AG20443 (cell line): ENCODE results near the gene ITGA11.

Source experiments
- DNase-seq: peaks from one replicate; pipeline ENCODE4 v3.0.0; 2012; ENCODE audit warnings: low spot score, mixed read lengths

The ITGA11 gene

DNA sequence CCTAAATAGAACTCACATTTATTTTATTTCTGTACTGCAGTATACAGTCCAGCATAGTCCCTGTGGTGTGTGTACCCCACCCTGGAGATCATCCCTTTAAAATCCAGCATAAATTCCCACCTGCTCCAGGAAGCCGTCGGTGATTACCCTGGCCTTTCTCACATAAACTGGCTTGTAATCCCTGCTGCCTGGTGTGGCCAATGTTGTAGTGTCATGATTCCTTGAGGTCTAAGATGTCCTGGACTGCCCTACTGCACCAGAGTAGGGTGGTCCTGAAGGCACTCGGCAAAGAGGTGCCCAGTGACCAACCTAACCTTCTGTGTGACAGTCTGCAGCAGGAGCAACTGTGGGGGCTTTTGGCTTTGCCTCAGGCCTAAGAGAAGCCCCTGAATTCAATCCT, 58.9 kb downstream of the ITGA11 start:
- no peak for DNase-seq

DNA sequence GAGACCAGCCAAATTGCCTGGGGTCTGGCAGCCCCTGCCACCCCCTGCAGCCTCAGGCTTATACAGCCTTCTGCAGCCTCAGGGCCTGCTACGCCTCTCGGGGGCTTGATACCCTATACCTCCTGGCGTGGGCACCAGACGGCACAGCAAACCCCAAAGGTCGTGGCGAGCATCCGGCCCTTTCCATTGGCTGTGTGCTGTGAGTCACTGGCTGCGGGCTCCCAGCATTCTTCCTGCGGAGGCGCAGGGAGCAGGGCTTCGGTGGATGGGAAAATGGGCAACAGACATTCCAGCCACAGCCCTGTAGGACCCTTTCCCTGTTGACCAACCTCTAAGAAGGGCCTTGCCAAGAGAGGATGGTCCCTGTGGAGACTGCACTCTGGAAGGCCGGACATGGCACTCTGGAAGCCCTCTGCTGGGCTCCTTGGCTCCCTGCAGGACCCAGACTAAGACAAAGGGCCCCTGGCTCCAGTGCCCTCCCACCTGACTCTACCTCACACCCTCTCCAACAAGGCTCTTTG, 59.6 kb downstream of the ITGA11 start:
- no peak for DNase-seq

GRCh38 chr15:68371851-68372250, 60.1 kb downstream of the ITGA11 start:
- DNase-seq = no peak

GRCh38 chr15:68371160-68371559, 60.8 kb downstream of the ITGA11 start:
- no peak for DNase-seq

DNA sequence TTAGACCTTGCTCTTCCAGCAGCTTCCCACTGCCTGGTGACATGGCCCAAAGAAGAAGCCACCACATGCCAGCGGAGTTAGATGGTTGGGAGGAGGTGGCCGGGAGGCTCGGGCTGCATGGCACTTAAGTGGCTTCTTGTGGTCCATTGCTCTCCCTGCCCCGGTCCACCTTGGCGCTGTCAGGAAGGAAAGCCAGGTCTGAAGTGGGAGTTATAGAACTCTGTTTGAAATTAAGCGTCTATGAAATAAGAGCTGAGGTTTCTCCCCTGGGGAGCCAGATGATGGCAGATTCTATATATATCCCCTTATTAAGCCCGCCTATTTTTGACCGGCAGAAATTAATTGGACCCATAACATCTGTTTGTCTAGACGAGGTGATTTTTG, 61.2 kb downstream of the ITGA11 start:
- DNase-seq = no peak

DNA sequence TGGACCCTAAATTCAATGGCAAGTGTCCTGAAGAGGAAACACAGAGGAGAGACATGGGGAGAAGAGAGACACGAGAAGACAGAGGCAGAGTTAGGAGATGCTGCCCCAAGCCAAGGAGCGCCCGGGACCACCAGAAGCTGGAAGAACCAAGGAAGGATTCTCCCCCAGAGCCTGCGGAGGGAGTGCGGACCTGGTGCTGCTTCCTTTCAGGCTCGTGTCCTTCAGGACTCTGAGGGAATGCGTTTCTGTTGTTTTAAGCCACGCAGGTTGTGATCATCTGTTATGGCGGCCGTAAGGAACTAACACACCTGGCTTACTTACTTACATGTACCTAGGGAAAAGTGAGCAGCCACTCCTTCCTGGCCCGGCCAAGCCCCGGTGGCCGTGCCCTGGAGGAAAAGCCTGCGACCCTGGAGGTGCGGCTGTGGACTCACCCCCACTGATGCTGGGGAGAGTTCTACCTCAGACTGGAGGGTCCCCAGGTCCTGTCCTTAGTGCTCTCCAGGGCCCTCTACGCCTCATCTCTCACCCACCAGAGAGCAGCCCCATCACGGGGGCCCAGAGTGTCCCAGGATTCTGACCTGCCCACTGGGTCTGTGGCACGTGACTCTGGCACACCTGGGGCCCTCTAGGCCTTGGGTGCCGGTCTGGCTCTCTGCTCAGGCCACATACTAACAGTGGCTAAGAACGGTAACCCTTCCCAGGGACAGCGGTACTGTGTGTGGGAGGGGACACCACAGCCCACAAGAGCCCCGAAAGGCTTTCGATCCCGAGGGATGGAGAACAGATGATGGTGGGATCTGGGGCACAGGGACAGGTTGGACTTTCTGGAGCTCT, 61.8 kb downstream of the ITGA11 start:
- DNase-seq = no peak

DNA sequence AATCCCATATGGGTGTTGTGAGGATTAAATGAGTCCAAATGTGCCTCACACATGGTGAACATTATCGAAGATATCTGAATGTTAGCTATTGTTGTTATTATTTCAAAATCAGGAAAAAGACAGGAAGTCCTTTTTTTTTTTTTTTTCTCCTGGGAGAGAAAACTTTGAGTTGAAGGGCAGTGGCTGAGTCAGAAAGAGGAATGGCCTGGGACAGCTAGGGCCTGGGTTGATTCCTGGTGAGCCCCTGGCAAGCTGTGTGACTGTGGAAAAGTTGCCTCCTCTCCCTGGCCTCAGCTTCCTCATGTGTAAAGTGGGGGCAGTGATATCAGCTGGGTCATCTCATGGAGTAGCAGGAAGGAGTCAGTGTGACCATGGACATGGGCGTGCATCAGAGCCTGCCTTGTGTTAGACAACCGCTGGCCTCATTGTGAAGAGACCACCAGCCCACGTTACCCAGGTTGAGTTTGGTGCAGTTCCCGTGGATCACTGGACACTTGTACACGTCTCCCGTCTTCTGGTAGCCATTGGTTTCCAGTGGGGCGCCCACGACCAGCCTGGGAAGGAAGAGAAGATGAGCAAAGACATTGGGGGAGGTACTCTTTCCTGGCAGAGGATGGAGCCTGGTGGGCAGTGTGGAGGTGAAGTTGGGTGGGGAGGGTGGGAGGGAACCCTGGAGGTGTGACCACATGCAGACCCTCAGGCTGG, 63.1 kb downstream of the ITGA11 start:
- no peak for DNase-seq

- no peak for DNase-seq
Measured at GRCh38 chr15:68367992-68368391, 64.0 kb downstream of the ITGA11 start.

- no peak for DNase-seq
Measured at GRCh38 chr15:68367226-68367625, 64.7 kb downstream of the ITGA11 start.

- DNase-seq = no peak
Measured at GRCh38 chr15:68366314-68366713, 65.6 kb downstream of the ITGA11 start.

DNA sequence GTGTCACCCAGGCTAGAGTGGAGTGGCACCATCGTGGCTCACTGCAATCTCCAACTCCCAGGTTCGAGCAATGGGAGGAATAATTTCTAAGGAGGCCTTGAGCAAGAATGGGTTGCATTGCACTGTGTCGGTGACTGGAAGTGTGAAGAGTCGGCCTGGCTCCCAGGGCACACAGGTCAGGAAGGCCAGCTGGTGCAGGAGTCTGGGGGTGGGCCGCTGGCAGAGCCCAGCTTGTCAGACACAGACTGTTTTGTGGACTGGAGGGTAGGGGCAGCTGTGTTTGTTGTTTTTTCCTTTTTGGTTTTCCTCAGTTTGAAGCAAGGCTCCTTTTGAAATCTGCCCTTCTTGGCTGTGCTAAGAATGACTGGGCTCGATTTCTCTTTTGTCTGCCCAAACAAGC, 66.2 kb downstream of the ITGA11 start:
- no peak for DNase-seq

- DNase-seq = no peak
Measured at GRCh38 chr15:68365140-68365745, 66.7 kb downstream of the ITGA11 start.

DNA sequence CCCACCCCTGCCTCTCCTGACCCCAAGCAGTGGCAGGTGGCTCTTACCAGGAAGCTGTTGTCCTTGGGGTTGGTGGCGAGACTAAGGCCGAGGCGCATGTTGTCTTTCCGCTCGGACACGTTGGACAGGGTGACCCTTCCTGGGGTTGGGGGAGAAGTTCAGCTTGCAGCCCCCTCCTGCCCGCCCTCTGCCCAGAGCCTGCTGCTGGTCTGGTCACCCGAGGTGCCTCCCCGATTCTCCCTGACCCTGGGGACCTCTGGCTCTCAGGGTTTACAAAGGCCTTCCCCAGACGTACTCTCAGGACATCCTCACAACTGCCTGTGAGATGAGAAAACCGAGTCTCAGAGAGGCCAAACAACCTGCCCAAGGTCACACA, 67.3 kb downstream of the ITGA11 start:
- DNase-seq = no peak

DNA sequence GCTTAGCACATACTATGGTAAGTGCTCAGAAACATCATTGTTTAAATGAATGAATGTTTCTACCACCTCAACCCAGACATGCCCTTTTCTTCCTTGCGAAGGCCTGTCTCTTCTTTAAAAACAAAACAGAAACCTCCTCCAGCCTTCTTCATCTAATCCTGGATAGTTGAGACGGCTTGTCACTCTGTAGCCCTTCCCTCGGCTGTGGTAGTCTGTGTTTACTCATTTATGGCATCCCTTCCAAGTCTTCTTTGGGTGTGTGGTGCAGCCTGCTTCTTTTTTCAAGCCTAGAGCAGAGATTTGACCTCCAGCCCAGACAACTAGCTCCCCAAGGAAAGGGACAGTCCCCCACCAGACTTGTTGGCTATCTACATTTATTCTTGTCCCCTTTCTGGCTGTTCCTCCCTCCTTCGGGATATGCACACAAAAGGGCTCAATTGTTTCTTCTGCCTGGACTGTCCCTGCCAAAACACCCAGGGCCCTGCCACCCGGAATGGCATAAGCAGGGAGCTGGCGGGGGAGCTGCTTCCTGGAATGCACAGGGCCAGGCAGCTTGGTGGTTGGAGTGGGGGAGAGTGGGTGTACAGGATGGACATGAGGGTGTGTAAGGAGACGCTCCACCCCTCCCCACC, 67.8 kb downstream of the ITGA11 start:
- DNase-seq = peak; percentile 55

DNA sequence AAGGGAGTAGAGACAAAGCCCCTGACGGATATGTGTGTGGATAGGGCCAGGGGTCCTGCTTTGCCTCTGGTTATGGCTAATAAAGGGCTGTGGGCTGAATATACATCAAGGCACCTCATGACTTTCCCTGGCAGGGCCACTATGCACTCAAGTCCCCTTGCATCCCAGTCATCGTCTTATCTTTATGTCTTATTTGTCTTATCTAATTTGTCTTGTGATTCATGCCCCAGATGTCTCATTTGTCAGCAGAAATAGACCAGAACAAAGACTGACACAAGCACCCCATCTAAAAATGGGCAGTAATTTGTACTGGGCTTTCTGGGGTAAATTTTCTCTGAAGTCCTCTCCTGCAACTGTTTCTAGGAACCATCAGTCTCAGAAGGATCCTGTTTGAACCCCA, 68.6 kb downstream of the ITGA11 start:
- no peak for DNase-seq

DNA sequence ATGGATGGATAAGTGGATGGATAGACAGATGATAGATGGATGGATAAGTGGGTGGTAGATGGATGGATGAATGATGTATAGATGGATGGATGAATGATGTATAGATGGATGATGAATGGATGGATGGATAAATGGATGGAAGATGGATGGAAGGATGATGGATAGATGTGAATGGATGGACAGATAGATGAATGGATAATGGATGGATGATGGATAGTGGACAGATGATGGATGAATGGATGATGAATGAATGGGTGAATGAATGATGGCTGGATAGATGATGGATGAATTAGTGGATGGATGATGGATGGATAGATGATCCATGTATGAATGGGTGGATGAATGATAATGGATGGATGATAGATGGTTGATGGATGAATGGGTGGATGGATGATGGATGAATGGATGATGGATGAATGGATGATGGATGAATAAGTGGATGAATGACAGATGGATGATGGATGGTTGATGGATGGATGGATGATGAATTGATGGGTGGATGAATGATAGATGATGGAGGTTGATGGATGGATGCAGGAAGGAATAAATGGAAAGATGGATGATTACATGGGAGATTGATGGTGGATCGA, 69.3 kb downstream of the ITGA11 start:
- no peak for DNase-seq

- no peak for DNase-seq
Measured at GRCh38 chr15:68360721-68361120, 71.2 kb downstream of the ITGA11 start.

GRCh38 chr15:68356778-68357177, 75.2 kb downstream of the ITGA11 start:
- no peak for DNase-seq

DNA sequence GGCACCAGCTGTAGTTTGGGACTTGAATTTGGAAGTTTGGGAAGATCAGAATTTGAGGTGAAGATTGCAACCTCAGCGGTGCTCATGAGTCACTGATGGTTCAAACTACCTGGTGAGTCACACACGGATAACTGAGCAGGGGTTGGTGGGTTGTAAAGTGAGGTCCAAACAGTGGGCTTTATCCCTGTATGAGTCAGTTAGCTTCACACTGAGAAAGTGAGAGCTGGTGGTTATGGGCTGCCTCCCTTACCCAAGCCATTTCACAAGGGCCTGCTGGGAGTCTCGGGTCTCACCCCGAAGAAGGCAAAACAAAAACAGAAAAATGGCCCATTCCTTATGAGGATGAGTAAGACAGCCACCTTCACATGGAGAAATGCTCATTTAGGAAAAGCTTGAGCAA, 77.0 kb downstream of the ITGA11 start:
- peak; percentile 74 for DNase-seq

DNA sequence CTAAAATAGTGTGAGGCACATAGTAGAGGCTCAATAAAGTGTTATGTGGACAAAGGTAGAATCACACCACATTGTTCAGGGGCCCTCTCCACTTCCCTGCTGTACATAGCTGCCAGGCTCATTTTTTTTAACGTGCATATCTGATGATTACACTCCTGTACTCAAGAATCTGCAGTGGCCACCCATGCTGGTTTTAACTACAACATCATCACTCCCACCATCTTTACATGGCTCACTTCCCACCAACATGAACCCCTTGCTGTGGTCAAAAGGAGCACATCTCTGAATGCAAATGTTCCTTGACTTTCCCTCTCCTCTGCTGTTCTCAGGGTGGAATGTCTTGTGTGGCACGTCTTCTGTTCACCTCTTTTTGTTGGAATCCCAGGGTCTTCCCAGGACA, 77.7 kb downstream of the ITGA11 start:
- no peak for DNase-seq

- DNase-seq = no peak
Measured at GRCh38 chr15:68353421-68354135, 78.4 kb downstream of the ITGA11 start.
